ENCODE data around the gene RTP3. TPM values are rescaled to one million over a fixed set of nuclear protein-coding genes. Genes with fewer than 3 reads are reported as not detected.

RTP3 gene
- total and polyA plus RNA-seq, 2 of the 8 experiments (the other 6 are each of a cell fraction or from before 2014, with no cell fraction given): 0.08 TPM; not detected in 1

DNA sequence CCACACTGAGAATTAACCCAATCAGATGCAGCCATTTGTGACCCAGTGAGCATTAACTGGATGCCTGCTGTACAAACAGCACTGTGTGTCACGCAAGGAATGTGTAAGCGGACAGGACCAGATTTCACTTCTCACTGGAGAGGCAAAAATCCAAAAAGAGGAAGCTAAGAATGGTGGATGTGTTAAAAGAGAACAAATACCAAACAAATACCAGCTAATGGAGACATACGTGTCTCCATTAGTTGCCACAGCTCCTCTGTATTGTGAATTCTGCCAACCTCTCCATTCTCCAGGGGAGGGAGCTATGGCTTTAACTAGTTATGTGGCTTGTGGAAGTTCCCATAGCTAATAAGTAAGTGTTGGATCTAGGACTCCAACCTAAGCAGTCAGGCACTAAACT, 35.7 kb upstream of the RTP3 start:
- Histone ChIP-seq H3K14ac (ENCODE audit: insufficient read length) (no peak overlapping the region), H3K4me2 (ENCODE audit: insufficient read depth in 1 of 2, low read depth in 2 of 2, low read length in 2 of 2) (no peak overlapping the region), H3K18ac (ENCODE audit: extremely low read depth, low read length) (no peak overlapping the region), H2BK15ac (ENCODE audit: low read length) (0 out of 2 replicates have a peak overlapping the region, but pooled peaks have one; percentile 40), H4K5ac (ENCODE audit: insufficient read length, low read depth, low read length) (no peak overlapping the region), H3K23me2 (ENCODE audit: low read depth, low read length) (peaks cover 2% of the 10 kb centered on the region), H3K27me3 (replicated peaks in 1 of 4; ENCODE audit: control insufficient read depth in 3 of 4, extremely low read depth in 1 of 4, insufficient read depth in 3 of 4, low read length in 3 of 4) (peaks cover 7 to 28% (median 24%) of the 10 kb centered on the region in 4 experiments), H3K9me3 (ENCODE audit: insufficient read depth in 2 of 2, low read depth in 1 of 2, low read length in 1 of 2) (no peaks in the 10 kb centered on the region), H2BK12ac (ENCODE audit: low read depth, low read length) (0 out of 2 replicates have a peak overlapping the region, but pooled peaks have one; percentile 5), H3K79me1 (ENCODE audit: low read depth, low read length) (no peaks in the 10 kb centered on the region), H2AFZ (ENCODE audit: low read length) (no peak overlapping the region), H2AK5ac (ENCODE audit: low read depth, low read length) (no peak overlapping the region), H4K91ac (replicated peaks; ENCODE audit: insufficient read length, low read length) (no peak overlapping the region), H2BK5ac (ENCODE audit: low read depth, low read length) (no peak overlapping the region), H4K20me1 (replicated peaks in 1 of 2; ENCODE audit: control insufficient read depth in 1 of 2, insufficient read depth in 2 of 2, low read length in 2 of 2) (no peaks in the 10 kb centered on the region), H3K56ac (replicated peaks; ENCODE audit: insufficient read length, low read depth, low read length) (no peak overlapping the region), H4K8ac (ENCODE audit: extremely low read depth, insufficient read depth, low read length) (no peak overlapping the region), H3K4me1 (replicated peaks in 1 of 4; ENCODE audit: control insufficient read depth in 3 of 4, insufficient read depth in 4 of 4, low read length in 3 of 4) (peaks cover 0 to 6% (median 4%) of the 10 kb centered on the region in 4 experiments; a peak in 4 of 7 replicates), H3K27ac (ENCODE audit: low read depth, low read length) (no peak overlapping the region), H3K4ac (replicated peaks; ENCODE audit: insufficient read length, low read depth, low read length) (no peak overlapping the region), H3K9ac (replicated peaks in 1 of 4; ENCODE audit: extremely low read depth in 1 of 4, low read depth in 3 of 4, low read length in 3 of 4) (no peak overlapping the region), H3K36me3 (ENCODE audit: control insufficient read depth in 2 of 4, insufficient read depth in 4 of 4, low read length in 3 of 4) (no peaks in the 10 kb centered on the region), H3K23ac (ENCODE audit: insufficient read length) (no peak overlapping the region), H3K4me3 (ENCODE audit: extremely low read depth in 1 of 4, insufficient read depth in 2 of 4, low read depth in 3 of 4, low read length in 4 of 4) (no peak overlapping the region), H3K79me2 (ENCODE audit: control insufficient read depth in 1 of 2, insufficient read depth in 2 of 2, low read length in 2 of 2) (no peaks in the 10 kb centered on the region), H2BK120ac (replicated peaks; ENCODE audit: low read depth, low read length) (no peak overlapping the region), H2BK20ac (ENCODE audit: low read length) (no peak overlapping the region)
- no peak for DNase-seq (ENCODE audit: low read depth in 1 of 2, low spot score in 2 of 2)
- ChIA-PET POLR2A (ENCODE audit: partially characterized antibody) (interaction anchor here (0.9 to 2.0 kb wide), 3 partner anchors 13 to 125 kb away, joined by 3 to 6 read pairs (median 5); a partner anchor contains a TSS), CTCF (ENCODE audit: partially characterized antibody) (interaction anchor here (0.7 to 4.3 kb wide), 27 partner anchors 8 to 231 kb away, joined by 3 to 40 read pairs (median 5); partner anchors contain the start of gene ALS2CL)
- peak; percentile 73 for FAIRE-seq
- TF ChIP-seq EGR1 (IDR thresholded peaks at IDR 0.05; ENCODE audit: borderline replicate concordance, low read depth, low read length) (no peak), CTCF (IDR thresholded peaks at IDR 0.05; ENCODE audit: control extremely low read depth in 1 of 3, insufficient read depth in 1 of 3, low read depth in 1 of 3, low read length in 3 of 3) (peak in 2 of 3 experiments; percentile 45 to 47; a peak in 2 of 4 replicates), SIX5 (IDR thresholded peaks at IDR 0.05; ENCODE audit: low read depth, low read length) (no peak), RAD21 (IDR thresholded peaks at IDR 0.05 in 1 of 2, conservative IDR thresholded peaks at IDR 0.05 in 1 of 2; ENCODE audit: low read depth in 2 of 2, low read length in 2 of 2) (peak; percentile 45 to 62)
- 91% methylated on average over 3 of the region's 3 CpGs; no CpG with 5 or more reads in 1 of the 2 experiments for WGBS, 2 experiments (ENCODE audit: extremely low coverage in 1 of 2, insufficient coverage in 1 of 2, insufficient read length in 1 of 2, insufficient replicate concordance in 2 of 2, low coverage in 1 of 2, low lambda C conversion rate in 2 of 2, missing lambda C conversion rate in 1 of 2)
